NCI-H1417 (cell line): ENCODE results near the gene ESPL1.

Experiments used
- DNase-seq, 3 experiments: peaks; one replicate each; lab custom pipeline; 2025; lab: John Stamatoyannopoulos, UW

Gene ESPL1

GRCh38 chr12:53231671-53231920, 36.5 kb upstream of the ESPL1 start:
- DNase-seq: no peak

GRCh38 chr12:53231921-53232645, 36.0 kb upstream of the ESPL1 start, which contains the start of gene RARG:
Gene RARG, minus strand, starts transcription at chr12:53232209. Its CDS starts 4,664 bp downstream, at chr12:53227545.
- DNase-seq: peak in 2 of 3 experiments; percentile 28 to 46

DNA sequence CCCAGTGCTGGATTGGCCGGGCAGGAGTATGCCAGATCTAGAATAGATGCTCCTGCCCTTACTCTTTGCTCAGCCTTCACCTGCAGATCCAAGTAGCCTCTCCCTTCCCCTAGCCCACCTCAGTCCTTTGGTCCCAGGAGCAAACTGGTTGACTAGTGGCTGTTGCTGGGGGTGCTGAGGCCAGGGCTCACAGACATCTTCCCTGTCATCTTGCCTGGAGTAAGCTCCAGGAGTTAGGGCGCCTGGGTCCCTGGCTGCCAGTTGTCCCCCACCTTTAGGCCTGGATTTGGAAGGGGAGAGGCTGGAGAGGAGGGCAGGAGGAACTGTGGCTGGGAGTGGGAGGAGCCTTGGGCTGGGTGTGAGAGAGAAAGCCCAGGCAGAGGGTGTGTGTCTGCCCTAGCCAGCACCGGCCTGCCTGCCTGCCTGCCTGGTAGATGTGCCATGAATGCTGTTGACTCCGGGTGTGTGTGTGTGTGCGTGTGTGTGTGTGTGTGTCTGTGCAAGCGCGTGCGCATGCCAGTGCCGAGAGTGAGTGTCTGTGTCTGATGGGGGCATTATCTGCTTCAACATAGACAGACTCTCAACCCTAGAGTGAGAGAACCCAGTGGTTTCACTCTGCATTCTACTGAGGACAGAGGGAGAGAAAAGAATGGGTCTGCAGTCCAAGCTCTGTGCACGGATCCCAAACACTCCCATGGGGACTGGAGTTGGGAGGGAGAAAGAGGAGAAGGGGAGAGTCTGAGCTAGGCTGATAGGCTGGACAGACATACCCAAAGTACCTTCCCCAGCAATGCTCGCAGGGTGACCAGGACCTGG, 35.2 kb upstream of the ESPL1 start:
- peak in 2 of 3 experiments; percentile 33 to 46 for DNase-seq

DNA sequence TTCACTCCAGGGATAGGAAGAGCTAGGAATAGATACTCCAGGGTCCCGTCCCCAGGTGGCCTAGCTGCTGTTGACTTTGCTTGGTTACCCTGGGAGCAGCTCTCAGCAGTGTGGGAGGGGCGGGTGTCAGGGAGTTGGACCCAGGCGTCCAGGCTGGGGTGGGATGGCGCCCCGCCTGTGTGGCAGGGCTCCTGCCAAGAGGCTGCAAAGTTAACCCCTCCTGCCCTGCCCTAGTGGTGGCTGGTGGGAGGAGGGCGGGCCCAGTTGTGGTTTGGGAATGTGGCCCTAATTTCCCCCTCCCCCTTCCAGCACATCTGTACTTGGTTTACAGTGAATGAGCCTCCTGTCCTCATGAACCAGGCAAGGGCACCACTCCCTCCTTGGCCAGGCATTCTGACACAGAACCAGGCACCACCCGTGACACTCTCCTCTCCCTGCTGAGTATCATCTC, 34.4 kb upstream of the ESPL1 start:
- DNase-seq: no peak

GRCh38 chr12:53234271-53234914, 33.7 kb upstream of the ESPL1 start:
- no peak for DNase-seq

GRCh38 chr12:53235164-53235563, 32.9 kb upstream of the ESPL1 start:
- DNase-seq: no peak

DNA sequence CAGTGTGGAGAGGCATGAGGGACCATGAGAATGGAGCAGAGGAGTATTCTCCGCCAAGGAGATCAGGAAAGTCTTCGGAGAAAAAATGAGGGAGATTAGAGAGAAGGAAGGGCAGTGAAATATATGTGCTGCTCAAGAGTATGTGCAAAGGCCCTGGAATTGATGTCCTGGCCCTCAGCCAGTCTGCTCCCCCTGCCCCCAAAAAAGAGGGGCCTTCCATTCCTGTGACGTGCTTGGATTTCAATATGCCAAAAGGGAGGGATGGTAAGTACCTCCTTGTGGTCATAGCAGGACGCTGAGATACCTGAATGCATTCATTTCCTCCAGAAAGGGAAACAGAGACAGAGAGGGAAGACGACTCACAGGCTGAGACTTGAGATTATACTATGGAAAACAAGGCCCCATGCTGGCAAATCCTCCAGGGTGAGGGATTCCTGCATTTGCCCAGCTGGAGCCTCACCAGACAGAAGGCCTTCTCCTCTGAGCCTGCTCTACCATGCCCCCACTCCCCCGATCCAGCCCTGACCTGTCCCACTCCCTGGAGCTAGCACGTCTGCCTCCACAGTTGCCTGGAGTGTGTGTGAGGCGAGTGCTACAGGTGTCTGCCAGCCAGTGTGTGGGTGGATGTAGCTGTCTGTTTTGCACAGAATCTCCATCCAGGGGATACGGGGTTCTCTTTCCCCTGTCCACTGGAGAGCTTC, 32.2 kb upstream of the ESPL1 start:
- DNase-seq: no peak

- no peak for DNase-seq
These were observed 31.5 kb upstream of the ESPL1 start for GRCh38 chr12:53236443-53237111.

DNA sequence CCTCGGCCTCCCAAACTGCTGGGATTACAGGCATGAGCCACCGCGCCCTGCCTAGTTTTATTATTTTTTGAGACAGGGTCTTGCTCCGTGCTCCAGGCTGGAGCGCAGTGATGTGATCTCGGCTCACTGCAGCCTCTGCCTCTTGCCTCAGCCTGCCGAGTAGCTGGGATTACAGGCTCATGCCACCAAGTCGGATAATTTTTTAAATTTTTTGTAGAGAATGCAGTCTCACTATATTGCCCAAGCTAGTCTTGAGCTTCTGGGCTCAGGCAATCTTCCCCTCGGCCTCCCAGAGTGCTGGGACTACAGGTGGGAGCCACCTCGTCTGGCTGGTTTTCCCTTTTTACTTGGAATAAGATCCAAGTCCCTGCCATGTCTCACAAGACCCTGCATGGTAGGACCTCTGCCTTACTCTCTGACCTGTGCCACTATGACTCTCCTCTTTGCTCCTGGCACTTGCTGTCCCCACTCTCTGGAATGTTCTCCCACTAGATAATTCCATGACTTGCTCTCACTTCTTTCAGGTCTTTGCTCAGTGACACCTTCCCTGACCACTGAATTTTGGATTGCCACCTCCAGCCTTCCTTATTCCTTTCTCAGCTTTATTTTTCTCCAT, 28.3 kb upstream of the ESPL1 start:
- no peak for DNase-seq

DNA sequence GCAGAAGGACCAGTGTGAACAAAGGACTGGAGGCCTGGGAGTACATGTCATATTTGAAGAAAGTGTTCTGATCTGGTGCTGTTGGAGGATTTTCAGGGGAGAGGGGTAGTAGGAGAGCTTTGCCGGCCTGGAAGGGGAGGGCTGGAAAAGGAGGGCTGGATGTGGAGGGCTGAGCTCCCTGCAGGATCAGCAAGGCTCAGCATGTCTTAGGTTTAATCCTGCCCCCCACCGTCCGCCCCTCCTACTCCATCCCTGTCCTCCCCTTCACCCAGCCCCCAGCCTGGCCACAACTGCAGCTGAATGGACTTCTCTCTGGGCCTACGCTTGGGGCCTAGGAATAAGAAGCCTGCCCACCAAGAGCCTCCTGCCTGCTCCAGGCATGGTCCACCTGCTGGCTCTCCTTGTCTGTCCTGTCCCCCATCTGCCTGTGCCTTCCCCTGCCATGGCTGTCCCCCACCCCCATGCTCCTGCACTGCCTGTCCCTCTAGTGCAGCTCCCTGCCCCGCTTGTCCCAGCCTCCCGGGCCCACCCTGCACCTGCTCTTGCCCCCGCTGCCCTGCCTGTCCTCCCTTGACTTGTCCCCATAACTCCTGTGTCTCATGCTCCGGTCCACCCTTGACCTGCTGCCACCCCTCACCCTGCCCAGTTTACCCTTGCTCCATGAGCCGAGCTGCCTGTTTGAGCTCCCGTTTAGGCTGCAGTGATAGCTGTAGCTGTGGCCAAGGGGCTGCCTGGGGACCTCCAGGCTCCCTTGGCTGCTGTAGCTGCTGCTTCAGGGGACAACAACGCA, 26.3 kb upstream of the ESPL1 start:
- no peak for DNase-seq

GRCh38 chr12:53244337-53244736, 23.8 kb upstream of the ESPL1 start:
- DNase-seq: no peak

DNA sequence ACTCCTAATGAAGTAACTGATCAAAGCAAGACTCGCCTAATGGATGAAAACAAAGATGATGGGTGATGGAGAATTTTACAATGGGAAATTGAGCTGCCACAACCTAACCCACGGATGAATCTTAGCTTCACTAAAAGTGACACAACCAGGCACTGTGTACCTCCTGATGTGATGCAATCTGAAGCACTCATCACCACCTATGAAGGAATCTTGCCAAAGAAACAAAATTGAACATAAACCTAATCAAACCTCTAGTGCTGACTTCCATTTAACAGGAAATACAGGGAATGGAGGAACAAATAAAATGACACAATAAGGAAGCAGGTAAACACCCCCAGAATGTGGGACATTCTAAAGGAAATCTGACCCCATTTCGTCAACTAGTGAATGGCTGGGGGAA, 22.8 kb upstream of the ESPL1 start:
- DNase-seq: no peak

DNA sequence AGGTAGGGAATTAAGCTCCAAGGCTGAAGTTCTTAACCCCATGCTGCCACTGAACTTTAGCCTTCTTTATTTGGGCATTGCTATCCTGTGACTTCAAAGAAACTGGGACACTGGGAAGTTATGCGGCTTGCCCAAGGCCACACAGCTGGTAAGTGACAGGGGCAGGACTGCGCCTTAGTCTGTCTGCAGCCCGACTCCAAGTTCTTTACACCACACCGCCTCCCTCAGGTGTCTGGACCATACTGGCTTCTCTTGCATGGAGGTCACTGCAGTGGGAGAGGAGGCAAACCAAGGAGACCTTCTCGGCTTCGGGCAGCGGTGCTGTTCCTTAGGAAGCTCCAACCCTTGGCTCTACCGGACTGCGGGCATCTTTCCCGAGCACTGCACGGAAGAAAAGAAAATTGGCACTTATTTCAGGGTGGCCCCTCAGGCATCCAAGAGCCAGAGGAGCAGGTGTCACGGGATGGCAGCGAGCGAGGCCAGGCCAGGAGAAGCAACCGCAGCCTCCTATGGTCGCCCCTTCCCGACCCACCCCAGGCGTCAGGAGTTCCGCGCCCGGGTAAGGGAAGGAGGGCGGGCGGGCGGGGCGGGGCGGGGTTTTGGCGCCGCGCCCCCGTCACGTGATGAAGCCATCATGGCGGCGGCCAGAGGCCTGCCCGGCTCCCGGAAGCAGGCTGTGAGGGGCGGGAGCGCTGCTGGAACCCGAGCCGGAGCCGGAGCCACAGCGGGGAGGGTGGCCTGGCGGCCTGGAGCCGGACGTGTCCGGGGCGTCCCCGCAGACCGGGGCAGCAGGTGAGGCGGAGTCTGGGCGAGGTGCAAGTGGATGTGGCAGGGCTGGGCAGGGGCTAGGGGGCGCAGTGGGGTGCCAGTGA, 16.4 kb upstream of the ESPL1 start:
- peak; percentile 81 to 87 (median 86) for DNase-seq

- DNase-seq: peak in 1 of 3 experiments; percentile 66
These were observed 15.7 kb upstream of the ESPL1 start for GRCh38 chr12:53252349-53252916.

GRCh38 chr12:53253298-53253697, 14.8 kb upstream of the ESPL1 start:
- no peak for DNase-seq

GRCh38 chr12:53254816-53255545, 13.1 kb upstream of the ESPL1 start:
- DNase-seq: no peak

DNA sequence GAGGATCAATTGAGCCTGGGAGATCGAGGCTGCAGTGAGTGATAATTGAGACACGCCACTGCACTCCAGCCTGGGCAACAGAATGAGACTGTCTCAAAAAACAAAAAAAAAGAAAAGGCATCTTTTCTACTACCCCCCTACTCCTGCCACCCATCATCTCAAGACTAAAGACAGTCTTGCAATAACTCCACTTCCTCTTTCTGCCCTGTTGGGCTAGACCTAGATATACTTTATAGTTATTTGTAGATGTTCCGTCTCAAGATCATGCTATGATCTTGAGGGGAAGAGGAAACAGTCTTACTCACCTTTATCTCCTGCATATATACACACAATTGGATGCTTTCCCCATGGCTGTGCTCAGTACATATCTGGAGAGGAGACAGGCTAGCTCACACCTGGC, 12.1 kb upstream of the ESPL1 start:
- no peak for DNase-seq
